ENCODE measurements around the gene ADK. TPM values are rescaled to one million over a fixed set of nuclear protein-coding genes. Genes with fewer than 3 reads are reported as not detected.

Gene ADK
- total RNA-seq, 1 experiment from 2014 or later, result 26.8 TPM

GRCh38 chr10:74610299-74610698 lies 459.3 kb downstream of the ADK start:
- no peak overlapping the region for H3K56ac ChIP-seq (ENCODE audit: insufficient read length, low read depth, low read length)
- H3K4ac ChIP-seq (ENCODE audit: low read depth, low read length), result no peak overlapping the region
- H2BK20ac ChIP-seq (ENCODE audit: low read depth, low read length, poor library complexity, severe bottlenecking), result no peak overlapping the region
- peaks cover 23 to 26% of the 10 kb centered on the region in 2 experiments for H3K4me1 Mint-ChIP-seq
- no peaks in the 10 kb centered on the region for H3K27me3 Mint-ChIP-seq (ENCODE audit: low read depth)
- no peaks in the 10 kb centered on the region for H3K23me2 ChIP-seq (ENCODE audit: insufficient read length, low read depth, low read length, poor library complexity, severe bottlenecking)
- no peak overlapping the region for H2BK120ac ChIP-seq (ENCODE audit: low read depth, low read length, poor library complexity, severe bottlenecking)
- no peaks in the 10 kb centered on the region for H3K9me3 ChIP-seq (ENCODE audit: control insufficient read depth, low read depth, low read length)
- TF ChIP-seq, protein P1, sequence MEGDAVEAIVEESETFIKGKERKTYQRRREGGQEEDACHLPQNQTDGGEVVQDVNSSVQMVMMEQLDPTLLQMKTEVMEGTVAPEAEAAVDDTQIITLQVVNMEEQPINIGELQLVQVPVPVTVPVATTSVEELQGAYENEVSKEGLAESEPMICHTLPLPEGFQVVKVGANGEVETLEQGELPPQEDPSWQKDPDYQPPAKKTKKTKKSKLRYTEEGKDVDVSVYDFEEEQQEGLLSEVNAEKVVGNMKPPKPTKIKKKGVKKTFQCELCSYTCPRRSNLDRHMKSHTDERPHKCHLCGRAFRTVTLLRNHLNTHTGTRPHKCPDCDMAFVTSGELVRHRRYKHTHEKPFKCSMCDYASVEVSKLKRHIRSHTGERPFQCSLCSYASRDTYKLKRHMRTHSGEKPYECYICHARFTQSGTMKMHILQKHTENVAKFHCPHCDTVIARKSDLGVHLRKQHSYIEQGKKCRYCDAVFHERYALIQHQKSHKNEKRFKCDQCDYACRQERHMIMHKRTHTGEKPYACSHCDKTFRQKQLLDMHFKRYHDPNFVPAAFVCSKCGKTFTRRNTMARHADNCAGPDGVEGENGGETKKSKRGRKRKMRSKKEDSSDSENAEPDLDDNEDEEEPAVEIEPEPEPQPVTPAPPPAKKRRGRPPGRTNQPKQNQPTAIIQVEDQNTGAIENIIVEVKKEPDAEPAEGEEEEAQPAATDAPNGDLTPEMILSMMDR (conservative IDR thresholded peaks at IDR 0.05), result no peak
- no peak overlapping the region for H3K18ac ChIP-seq (ENCODE audit: insufficient read length, low read depth, low read length)
- no peaks in the 10 kb centered on the region for H3K79me1 ChIP-seq (ENCODE audit: insufficient read depth, low read depth, low read length, poor library complexity, severe bottlenecking)
- H4K20me1 ChIP-seq (ENCODE audit: control insufficient read depth, insufficient read depth, insufficient read length), result no peaks in the 10 kb centered on the region
- no peak overlapping the region for H3K27ac Mint-ChIP-seq
- H2BK5ac ChIP-seq (ENCODE audit: insufficient read length, low read length), result no peak overlapping the region
- no peaks in the 10 kb centered on the region for H3K27me3 ChIP-seq (ENCODE audit: insufficient read depth, low read length)
- H3K4me3 Mint-ChIP-seq, result no peak overlapping the region
- H4K5ac ChIP-seq (ENCODE audit: insufficient read length, low read depth, low read length), result no peak overlapping the region
- H3K36me3 Mint-ChIP-seq (ENCODE audit: insufficient read depth in 1 of 3, low read depth in 3 of 3), result peaks cover 0 to 5% (median 2%) of the 10 kb centered on the region in 3 experiments; a peak in 2 of 7 replicates
- no peak overlapping the region for H2BK12ac ChIP-seq (ENCODE audit: insufficient read length, low read depth, low read length)
- H3K4me1 ChIP-seq (ENCODE audit: insufficient read depth, low read length), result no peaks in the 10 kb centered on the region; the same call in 1 of the 2 replicates
- DNase-seq, result no peak
- no peak overlapping the region for H4K8ac ChIP-seq (replicated peaks; ENCODE audit: insufficient read length, low read depth, low read length)
- H2AK5ac ChIP-seq (ENCODE audit: insufficient read length, low read length), result no peak overlapping the region
- no peak overlapping the region for H3K23ac ChIP-seq (ENCODE audit: insufficient read length, low read depth, low read length)
- no peak overlapping the region for H2BK15ac ChIP-seq (ENCODE audit: low read depth, low read length)
- no peaks in the 10 kb centered on the region for H3K9me3 Mint-ChIP-seq
- no peak overlapping the region for H2AFZ ChIP-seq (ENCODE audit: low read length)
- no peak overlapping the region for H3K14ac ChIP-seq (ENCODE audit: insufficient read depth, low read length)
- H3K9ac ChIP-seq (ENCODE audit: extremely low read depth, insufficient read length, low read length), result no peak overlapping the region
- no peak overlapping the region for H3T11ph ChIP-seq (ENCODE audit: low read length)
- H3K79me2 ChIP-seq (ENCODE audit: insufficient read depth, low read length), result no peaks in the 10 kb centered on the region
- no peak overlapping the region for H3K27ac ChIP-seq (ENCODE audit: insufficient read length, low read depth, low read length)
- no peak overlapping the region for H4K91ac ChIP-seq (ENCODE audit: insufficient read length, low read depth, low read length)
- H3K4me2 ChIP-seq (ENCODE audit: insufficient read depth, insufficient read length, low read length), result no peak overlapping the region
